ENCODE data around the gene HOXA1.

Gene HOXA1

GRCh38 chr7:27098578-27099451, 3.0 kb upstream of the HOXA1 start:
- H3K4me1 Mint-ChIP-seq: peaks cover 38 to 71% of the 10 kb centered on the region in 2 donors
- H3K36me3 Mint-ChIP-seq: peaks cover 10 to 35% of the 10 kb centered on the region in 2 donors
- peaks cover 83 to 95% of the 10 kb centered on the region in 2 donors for H3K27me3 Mint-ChIP-seq
- ATAC-seq (replicated peaks) (no peak), DNase-seq (no peak)
- peak overlapping the region; percentile 72 for H3K27ac Mint-ChIP-seq
- peak overlapping the region; percentile 51 to 61 for H3K4me3 Mint-ChIP-seq
- no peaks in the 10 kb centered on the region for H3K9me3 Mint-ChIP-seq

GRCh38 chr7:27097686-27098577, 2.1 kb upstream of the HOXA1 start:
- Mint-ChIP-seq H3K4me1 (peaks cover 36 to 62% of the 10 kb centered on the region in 2 donors), H3K9me3 (no peaks in the 10 kb centered on the region), H3K27ac (peak overlapping the region; percentile 70), H3K27me3 (peaks cover 80 to 93% of the 10 kb centered on the region in 2 donors), H3K36me3 (peaks cover 10 to 33% of the 10 kb centered on the region in 2 donors), H3K4me3 (peak overlapping the region; percentile 88 to 90)
- no peak for DNase-seq
- no peak for ATAC-seq (replicated peaks)

DNA sequence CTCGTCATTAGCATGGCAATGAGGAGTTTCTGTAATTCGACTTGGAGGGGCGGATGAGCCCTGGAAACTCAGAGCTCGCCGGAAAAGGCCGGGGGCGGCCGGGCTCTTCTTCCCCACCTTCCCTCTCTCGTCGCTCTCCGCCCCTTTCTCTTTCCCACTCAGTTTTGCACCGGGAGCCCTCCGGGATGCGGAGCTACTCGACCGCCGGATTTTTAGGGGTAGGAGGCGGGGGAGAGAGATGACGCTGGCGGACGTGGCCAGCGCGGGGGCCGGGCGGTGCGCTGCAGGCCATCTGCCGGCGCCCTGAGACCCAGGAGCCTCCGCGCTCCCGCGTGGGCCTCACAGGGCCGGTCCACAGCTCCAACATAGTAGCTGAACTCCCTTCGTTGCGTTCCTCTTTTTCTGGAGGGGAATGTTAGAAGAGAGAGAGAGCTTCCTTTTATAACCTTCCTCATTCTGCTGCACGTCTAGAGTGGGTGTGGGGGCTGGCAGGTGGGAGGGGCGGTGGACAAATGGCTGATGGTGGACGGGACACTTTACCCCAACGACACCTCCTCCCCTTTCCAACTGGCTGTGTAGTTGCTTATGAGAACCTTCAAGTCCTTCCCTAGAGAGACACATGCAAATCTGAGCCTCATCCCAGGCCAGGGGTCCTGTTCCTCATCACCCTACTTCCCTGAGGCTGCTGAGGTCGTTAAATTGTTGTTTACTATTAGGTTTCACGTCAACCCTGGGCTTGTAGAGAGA, 1.1 kb upstream of the HOXA1 start:
- Mint-ChIP-seq H3K27ac (peak overlapping the region; percentile 91), H3K4me3 (peak overlapping the region; percentile 88 to 90), H3K27me3 (peaks cover 78 to 92% of the 10 kb centered on the region in 2 donors), H3K9me3 (no peaks in the 10 kb centered on the region), H3K36me3 (peaks cover 10 to 30% of the 10 kb centered on the region in 2 donors), H3K4me1 (peaks cover 31 to 54% of the 10 kb centered on the region in 2 donors)
- DNase-seq: no peak
- no peak for ATAC-seq (replicated peaks)

- Mint-ChIP-seq H3K4me3 (peak overlapping the region; percentile 88 to 90), H3K36me3 (peaks cover 5 to 15% of the 10 kb centered on the region in 2 donors), H3K9me3 (no peaks in the 10 kb centered on the region), H3K27ac (peak overlapping the region; percentile 91), H3K27me3 (peaks cover 75 to 92% of the 10 kb centered on the region in 2 donors), H3K4me1 (peaks cover 31 to 50% of the 10 kb centered on the region in 2 donors)
- peak; percentile 35 to 37 for ATAC-seq (replicated peaks)
- DNase-seq: no peak
These were observed 527 bp downstream of the HOXA1 start for GRCh38 chr7:27095050-27095896.

- Mint-ChIP-seq H3K4me3 (peak overlapping the region in 1 of 2 donors; percentile 88), H3K4me1 (peaks cover 31 to 46% of the 10 kb centered on the region in 2 donors), H3K27ac (peak overlapping the region; percentile 56), H3K36me3 (peaks cover 3 to 11% of the 10 kb centered on the region in 2 donors), H3K27me3 (peaks cover 76 to 91% of the 10 kb centered on the region in 2 donors), H3K9me3 (no peaks in the 10 kb centered on the region)
- no peak for ATAC-seq (replicated peaks)
- no peak for DNase-seq
These were observed 1.3 kb downstream of the HOXA1 start for GRCh38 chr7:27094304-27095049.

GRCh38 chr7:27093184-27093895, 2.5 kb downstream of the HOXA1 start:
- H3K4me3 Mint-ChIP-seq: no peak overlapping the region
- peaks cover 4 to 5% of the 10 kb centered on the region in 2 donors for H3K36me3 Mint-ChIP-seq
- peaks cover 0 to 2% of the 10 kb centered on the region in 2 donors for H3K9me3 Mint-ChIP-seq
- peaks cover 22 to 35% of the 10 kb centered on the region in 2 donors for H3K4me1 Mint-ChIP-seq
- ATAC-seq (replicated peaks) (no peak), DNase-seq (no peak)
- no peak overlapping the region for H3K27ac Mint-ChIP-seq
- peaks cover 76 to 89% of the 10 kb centered on the region in 2 donors for H3K27me3 Mint-ChIP-seq

DNA sequence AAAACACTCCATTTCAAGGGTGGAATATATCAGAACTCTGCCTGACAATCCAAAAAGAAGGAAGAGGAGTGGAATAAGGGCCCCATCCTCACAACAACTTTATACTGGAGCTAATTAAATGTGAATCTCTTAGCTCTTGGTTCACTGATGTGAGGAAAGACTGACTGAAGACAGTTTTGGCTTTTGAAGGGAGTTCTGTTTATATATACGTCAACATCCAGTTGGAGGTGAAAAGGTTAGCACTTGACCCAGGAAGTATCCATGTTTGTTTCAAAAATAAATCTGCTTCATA, 3.0 kb downstream of the HOXA1 start:
- Mint-ChIP-seq H3K27me3 (peaks cover 74 to 89% of the 10 kb centered on the region in 2 donors), H3K4me1 (peaks cover 19 to 32% of the 10 kb centered on the region in 2 donors), H3K9me3 (peaks cover 0 to 2% of the 10 kb centered on the region in 2 donors), H3K36me3 (peaks cover 4 to 5% of the 10 kb centered on the region in 2 donors), H3K4me3 (no peak overlapping the region), H3K27ac (no peak overlapping the region)
- ATAC-seq (replicated peaks) (no peak), DNase-seq (no peak)

GRCh38 chr7:27091941-27092818, 3.6 kb downstream of the HOXA1 start:
- ATAC-seq (replicated peaks) (no peak), DNase-seq (no peak)
- H3K27ac Mint-ChIP-seq: no peak overlapping the region
- peaks cover 2 to 5% of the 10 kb centered on the region in 2 donors for H3K36me3 Mint-ChIP-seq
- H3K4me1 Mint-ChIP-seq: peaks cover 14 to 31% of the 10 kb centered on the region in 2 donors
- peaks cover 0 to 2% of the 10 kb centered on the region in 2 donors for H3K9me3 Mint-ChIP-seq
- H3K4me3 Mint-ChIP-seq: no peak overlapping the region
- H3K27me3 Mint-ChIP-seq: peaks cover 75 to 89% of the 10 kb centered on the region in 2 donors

DNA sequence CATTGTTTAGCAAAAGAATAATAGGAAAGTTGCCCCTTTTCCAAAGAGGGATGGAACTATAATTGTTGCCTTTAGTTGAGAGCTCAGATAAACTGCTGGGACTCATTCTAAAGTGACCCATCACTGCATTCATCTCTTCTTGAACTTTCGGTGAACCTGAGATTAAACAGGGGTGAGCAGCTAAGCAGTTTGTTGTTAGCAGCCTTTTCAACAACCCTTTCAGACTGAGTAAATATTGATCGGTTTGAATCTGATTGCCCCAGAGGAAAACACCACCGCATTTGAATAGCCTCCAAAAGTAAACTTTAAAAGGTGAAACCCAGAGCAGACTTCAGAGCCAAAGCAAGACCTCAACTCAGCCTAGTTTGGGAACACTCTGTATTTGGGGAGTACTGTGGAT, 4.7 kb downstream of the HOXA1 start:
- ATAC-seq (replicated peaks) (no peak), DNase-seq (no peak)
- H3K27ac Mint-ChIP-seq: no peak overlapping the region
- no peak overlapping the region for H3K4me3 Mint-ChIP-seq
- H3K36me3 Mint-ChIP-seq: peaks cover 0 to 5% of the 10 kb centered on the region in 2 donors
- peaks cover 75 to 89% of the 10 kb centered on the region in 2 donors for H3K27me3 Mint-ChIP-seq
- peaks cover 0 to 2% of the 10 kb centered on the region in 2 donors for H3K9me3 Mint-ChIP-seq
- peaks cover 11 to 26% of the 10 kb centered on the region in 2 donors for H3K4me1 Mint-ChIP-seq

DNA sequence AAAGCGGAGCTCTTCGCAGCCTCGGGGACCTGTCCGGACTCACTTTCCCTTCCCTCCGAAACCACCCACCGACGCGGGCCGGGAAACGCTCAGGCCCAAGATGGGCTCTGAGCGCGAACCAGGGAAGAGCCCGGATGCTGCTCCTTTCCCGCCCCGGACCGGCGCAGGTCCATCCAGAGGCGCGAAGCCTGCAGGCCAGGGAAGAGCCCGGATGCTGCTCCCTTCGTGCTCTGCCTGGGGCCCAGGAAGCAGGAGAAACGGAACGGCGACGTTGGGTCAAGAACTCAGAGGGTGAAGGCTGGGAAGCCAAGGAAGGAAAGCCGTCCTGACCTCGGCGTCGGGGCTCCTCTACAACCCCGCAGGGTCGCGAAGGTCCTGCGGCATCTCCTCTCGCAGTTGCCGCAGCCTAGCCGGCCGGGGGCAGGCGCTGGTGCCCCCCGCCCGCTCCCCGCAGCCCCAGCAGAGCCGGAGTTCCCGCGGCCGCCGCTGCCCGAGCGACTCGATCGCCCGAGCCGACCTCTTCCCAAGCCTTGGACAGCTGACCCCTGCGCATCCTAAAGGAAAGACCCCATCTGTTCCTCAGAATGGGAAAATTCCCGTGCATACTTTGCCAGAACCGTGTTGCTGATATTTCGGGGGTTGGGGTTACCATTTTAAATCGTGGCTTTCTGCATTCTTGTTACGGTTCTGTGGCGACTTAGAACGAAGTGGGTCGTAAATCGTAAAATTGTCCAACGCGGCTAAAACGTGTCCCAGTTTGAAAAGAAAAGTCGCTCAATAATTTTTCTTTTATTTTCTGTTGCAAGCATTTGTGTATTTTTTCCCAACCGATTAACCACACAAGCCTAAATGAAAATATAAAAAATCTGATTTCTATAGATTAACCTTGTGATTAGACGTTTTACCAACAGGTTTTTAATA, 7.5 kb downstream of the HOXA1 start:
- peak overlapping the region; percentile 64 to 68 for H3K4me3 Mint-ChIP-seq

More for the DNA sequence above, 7.5 kb downstream of the HOXA1 start:
- peaks cover 0 to 4% of the 10 kb centered on the region in 2 donors for H3K36me3 Mint-ChIP-seq
- H3K4me1 Mint-ChIP-seq: peaks cover 5 to 14% of the 10 kb centered on the region in 2 donors
- peak overlapping the region; percentile 88 for H3K27ac Mint-ChIP-seq
- peaks cover 0 to 2% of the 10 kb centered on the region in 2 donors for H3K9me3 Mint-ChIP-seq
- DNase-seq (no peak), ATAC-seq (replicated peaks) (no peak)
- H3K27me3 Mint-ChIP-seq: peaks cover 58 to 66% of the 10 kb centered on the region in 2 donors
